Hematopoietic multipotent progenitor cell (in vitro differentiated cells): ENCODE data around the gene CLDN11. TPM values are rescaled to one million over a fixed set of nuclear protein-coding genes. Genes with fewer than 3 reads are reported as not detected.

Experiments used
- DNase-seq, 3 donors: peaks; one replicate each; pipeline ENCODE4 v3.0.0-alpha.2; 2011 to 2015; ENCODE audit warnings: low read depth in 2 of 3, low spot score in 2 of 3
- total RNA-seq: library from RNA; depleted of rRNA; stranded (reverse); fragments of >200 nt; gene quantifications from one replicate; pipeline ENCODE4 v1.2.3, GENCODE V29; 2012

The CLDN11 gene
- total RNA-seq, 1 donor: not detected

DNA sequence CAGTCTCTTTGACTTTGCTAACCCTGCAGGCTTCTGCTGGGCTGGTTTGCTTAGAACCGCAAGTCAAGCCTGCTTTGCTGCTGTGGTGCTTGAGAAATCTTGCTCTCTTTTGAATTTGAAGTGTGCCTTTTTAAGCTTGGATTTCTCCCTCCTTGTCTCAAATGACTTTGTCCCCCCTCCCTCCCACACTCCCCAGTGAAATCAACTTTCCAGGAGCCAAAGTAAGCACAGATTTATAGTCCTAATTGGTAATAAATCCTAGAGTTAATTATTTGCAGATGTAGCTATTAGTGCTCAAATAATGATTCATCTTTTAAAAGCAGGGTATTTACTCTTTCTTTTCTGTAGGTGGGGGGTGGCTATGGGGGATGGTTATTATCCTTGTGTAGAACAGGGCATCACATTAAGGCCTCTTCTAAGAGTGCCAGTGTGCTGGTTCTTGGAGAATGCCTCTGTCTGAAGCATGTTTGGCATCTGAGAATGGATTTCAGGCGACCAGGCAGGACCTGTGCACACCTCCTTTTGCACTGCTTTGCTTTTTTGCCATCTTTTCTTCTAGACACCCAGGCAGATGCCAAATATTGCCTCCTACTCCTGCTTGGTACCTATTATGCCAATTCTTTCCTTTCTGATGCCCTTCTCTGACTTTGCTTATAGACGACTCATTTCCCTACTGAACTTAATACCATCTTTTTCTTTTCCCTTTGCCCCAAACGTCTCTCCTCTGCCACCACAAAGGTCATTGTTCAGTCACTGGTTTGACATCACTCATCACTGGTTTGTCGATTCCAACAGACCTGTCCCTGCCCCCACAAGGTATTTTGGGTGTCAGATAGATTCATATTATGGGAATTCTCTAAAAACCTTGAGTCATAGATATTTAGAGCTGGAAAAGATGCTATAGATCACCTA is 50.7 kb downstream of the CLDN11 start:
- DNase-seq: no peak

DNA sequence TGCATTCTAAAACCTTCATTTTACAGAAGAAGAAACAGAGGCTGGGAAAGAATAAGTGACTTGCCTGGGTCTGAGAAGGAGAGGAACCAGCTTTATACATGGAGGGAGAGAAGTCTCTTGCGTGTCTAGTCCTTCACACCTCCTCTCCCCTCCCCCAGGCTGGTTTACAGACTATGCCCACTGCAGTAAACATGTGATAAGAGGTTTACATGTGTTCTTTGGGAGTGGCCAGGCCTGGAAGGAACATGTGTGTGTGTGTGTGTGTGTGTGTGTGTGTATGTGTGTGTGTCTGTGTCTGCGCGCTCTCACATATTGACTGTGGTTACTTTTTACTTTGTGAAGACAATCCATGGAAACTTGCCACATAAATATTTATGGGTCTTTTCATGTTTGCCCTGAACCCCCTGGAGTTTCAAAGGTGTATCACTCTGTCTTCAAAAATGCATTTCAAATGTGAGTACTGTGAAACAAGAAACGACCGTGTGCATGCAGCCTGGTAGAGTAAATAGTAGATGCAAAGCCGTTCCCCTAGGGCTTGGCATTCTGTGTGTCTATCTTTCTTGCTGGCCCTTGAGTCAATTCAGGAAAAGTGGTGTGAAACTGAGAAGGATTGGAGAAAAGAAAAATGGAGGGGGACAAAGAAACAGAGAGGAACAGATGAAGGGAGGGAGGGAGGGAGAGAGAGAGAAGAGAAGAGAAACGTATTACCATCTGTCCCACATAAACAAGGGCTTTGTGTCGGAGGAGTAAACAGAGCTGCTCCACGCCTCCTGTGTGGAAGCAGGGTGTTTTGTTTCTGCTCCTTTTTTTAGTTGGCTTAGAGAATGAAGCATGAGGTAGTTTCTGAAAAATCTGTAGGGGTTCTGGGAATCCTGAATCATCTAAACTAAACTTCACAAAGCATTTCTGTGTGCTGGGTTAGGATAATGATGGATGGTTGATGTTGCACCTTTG is 51.7 kb downstream of the CLDN11 start:
- DNase-seq: no peak

DNA sequence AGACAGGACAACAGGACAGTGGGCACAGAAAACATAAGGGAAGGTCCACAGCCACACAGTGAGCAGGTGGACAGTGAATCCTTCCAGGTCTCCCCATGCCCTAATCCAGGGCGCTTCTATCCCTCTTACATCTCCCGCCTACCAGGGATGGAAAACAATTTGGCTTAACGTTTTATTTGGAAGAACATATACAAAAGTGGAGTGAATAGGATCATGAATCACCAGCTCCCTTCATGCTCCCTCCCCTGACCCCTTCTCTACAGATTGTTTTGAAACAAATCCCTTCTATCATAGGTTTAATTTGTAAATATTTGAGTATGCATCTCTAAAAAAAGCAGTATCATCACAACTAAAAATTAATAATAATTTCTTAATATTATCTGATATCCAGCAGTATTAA is 52.5 kb downstream of the CLDN11 start:
- no peak for DNase-seq

DNA sequence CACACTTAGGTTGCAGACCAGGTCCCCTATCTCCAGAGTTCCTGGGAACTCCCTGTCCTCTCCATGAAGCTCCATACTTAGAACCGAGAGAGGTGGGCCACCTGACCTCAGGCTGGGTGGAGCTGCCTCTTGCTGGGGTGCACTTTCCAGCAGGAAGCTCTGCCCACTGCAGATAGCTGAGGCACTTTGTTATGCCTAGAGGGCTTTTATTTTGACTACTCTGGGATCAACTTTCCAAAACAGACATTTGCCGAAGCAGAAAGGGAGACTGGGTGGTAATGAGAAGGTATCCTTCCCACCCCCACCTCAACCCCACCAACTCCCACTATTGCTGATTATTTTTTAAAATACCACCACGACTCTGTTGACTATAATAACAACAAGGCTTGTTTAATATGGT is 54.7 kb downstream of the CLDN11 start:
- DNase-seq: no peak

DNA sequence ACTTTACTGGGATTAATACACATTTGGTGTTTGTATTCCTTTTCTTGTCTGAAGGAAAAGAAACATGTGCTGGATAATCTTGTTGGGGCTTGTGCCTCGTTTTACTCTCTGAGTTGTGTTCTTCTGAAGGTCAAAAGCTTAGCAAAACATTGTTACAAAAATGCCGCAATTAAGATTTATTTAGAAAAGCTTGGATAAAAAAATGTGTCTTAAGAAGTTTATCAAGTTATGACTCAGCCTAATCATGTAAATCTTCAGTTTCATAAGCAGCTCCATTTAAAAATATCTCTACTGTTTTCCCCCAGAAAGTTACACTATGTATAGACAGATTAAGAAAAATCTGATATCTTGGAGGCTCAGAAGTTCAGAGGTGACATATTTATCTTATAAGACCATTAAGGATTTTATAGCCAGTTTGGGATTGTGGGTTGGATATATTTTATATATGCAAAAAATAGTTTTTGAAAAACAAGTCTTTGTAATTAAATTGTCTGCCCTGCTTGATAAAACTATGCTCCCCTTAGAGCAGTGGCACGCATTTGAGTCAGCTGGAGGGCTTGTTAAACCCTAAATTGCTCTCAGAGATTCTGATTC is 56.5 kb downstream of the CLDN11 start:
- DNase-seq: no peak

DNA sequence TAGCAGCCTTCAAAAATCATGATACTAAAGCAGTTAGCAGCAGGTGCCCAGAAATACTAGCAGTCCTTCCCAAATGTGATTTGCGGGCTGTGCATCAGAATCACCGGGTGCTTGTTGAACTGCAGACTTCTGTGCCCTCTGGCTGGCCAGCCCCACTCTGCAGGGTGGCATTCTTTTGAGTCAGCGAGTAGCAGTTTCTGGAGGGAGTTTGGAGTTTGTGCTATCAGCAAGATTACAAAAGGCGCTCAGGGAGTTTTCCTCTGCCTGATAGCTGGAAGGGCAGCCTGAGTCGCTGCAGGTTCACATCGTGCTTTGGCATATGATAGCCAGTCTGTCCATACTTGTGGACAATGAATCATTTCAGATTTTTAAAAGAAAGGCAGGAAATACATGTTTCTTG is 57.6 kb downstream of the CLDN11 start:
- DNase-seq: no peak

DNA sequence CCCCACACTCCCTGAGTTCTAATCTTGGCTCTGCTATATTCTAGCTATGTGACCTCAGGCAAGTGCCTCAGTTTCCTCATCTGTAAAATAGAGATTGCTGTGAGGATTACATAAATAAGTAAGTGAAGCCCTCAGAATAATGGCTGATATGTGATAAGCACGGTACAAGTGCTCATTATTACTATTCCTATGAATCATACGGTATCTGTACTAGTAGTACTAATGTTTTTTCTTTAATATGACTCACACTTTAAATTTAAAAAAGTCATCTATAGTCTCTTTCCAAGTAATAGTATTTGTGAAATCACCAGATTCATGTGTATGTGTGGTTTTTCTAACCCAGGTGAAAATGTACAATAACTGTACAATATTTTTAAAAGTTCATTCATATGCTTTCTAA is 58.7 kb downstream of the CLDN11 start:
- DNase-seq: no peak

DNA sequence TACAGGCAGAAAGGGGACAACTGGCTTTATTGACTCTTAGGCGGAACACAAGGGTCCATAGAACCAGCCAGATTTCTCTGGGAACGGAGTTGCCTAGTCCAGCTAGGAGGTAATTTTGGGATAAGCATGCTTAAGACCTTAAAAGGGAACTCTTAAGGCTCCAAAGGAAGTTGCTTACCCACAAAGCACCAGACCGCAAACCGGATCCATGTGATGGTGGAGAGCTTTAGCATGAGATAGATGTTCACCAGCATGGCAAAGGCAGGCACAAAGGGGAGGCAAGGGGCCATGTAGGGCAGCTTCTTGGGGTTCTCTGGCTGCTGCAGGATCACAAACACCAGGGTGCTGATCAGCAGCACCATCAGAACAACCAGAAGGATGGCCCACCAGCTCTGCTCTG is 61.4 kb downstream of the CLDN11 start:
- no peak for DNase-seq

DNA sequence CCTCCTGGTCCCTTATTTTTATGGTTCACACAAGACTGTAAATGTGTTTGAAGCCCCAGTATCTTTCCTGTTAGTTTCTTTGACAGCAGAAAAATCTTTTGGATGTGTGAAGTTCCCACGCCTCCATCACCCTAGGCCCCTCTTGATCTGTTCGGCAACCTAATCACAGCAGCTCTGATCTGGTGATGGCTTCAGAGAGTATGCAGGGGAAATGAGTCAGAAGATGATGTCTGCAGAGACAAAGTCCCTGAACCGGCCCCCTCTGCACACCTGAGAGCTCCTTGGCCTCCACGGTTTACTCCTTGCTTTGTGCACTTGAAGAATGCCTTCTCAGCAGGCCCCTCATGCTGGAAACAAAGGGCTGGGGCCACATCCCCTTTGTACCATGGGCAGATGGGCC is 63.5 kb downstream of the CLDN11 start:
- no peak for DNase-seq

DNA sequence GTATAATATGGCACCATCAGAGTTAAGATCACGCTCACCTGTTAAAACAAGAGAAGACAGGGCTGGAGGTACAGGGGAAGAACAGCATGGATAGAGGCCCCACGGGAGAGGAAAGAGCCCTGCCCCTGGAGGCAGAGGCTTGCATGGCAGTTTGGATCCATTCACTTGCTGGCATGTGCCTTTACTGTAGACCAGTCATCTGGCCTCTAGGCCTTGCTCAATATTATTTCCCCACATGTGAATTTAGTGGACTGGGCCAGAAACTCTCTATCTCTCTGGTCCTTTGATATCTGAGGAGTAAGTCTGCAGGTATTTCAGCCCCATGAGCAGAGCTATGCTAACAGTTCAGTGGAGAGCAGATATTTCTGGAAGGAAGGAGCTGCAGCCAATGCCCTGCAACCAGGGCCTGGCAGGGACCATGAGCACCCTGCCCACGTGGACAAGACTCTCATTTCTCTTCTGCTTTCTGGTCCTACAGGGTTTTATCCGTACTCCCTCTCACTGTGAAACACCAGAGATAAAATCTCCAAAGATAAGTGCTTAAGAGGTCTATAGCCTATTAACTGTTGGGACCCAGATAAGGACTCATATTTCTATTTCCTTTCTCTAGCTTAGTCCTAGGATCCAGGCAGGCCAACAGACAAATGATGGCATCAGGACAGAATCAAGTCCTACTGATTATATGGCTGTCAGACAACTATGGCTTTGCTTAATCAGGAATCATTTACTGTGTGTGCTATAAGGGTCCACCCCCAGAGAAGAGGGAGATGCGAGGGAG is 65.0 kb downstream of the CLDN11 start:
- DNase-seq: no peak

Other genes starting within 250 kb of the CLDN11 start
- gene PHC3, start 237.1 kb upstream of the CLDN11 start, total RNA-seq: 54.1 TPM
- gene PRKCI, start 196.4 kb upstream of the CLDN11 start, total RNA-seq: 19.4 TPM
- gene SKIL, start 61.2 kb upstream of the CLDN11 start, total RNA-seq: 11.8 TPM
- not detected for gene SLC7A14, start 167.2 kb downstream of the CLDN11 start, total RNA-seq